Type B pancreatic cell (in vitro differentiated cells): ENCODE measurements around the gene SHC3. TPM values are rescaled to one million over a fixed set of nuclear protein-coding genes. Genes with fewer than 3 reads are reported as not detected.

Experiments used
- DNase-seq: peaks from one replicate; pipeline ENCODE4 v3.0.0; 2021; ENCODE audit warnings: mixed read lengths; ENCODE audit not compliant: unreplicated experiment; ENCODE audit errors: extremely low spot score
- H3K27ac Mint-ChIP-seq: 2 replicates; pipeline ENCODE4 v1.8.0; 2021; ENCODE audit warnings: mild to moderate bottlenecking, mixed read lengths
- H3K27me3 Mint-ChIP-seq: 2 replicates; pipeline ENCODE4 v1.8.0; 2021; ENCODE audit warnings: mixed read lengths
- H3K36me3 Mint-ChIP-seq: 2 replicates; pipeline ENCODE4 v1.8.0; 2021; ENCODE audit warnings: mixed read lengths
- H3K4me1 Mint-ChIP-seq: one replicate; pipeline ENCODE4 v1.8.0; 2021; ENCODE audit warnings: mixed read lengths; ENCODE audit not compliant: unreplicated experiment
- H3K4me3 Mint-ChIP-seq: 2 replicates; pipeline ENCODE4 v1.8.0; 2021; ENCODE audit warnings: mild to moderate bottlenecking, mixed read lengths
- H3K9me3 Mint-ChIP-seq: 2 replicates; pipeline ENCODE4 v1.8.0; 2021; ENCODE audit warnings: mixed read lengths
- CTCF ChIP-seq: fragments of 200-600 bp; sonication (generic); conservative IDR thresholded peaks from 2 replicates; pipeline ENCODE4 v1.5.0; 2021; ENCODE audit warnings: antibody characterized with exemption, mild to moderate bottlenecking
- total RNA-seq: library from RNA; stranded (reverse); gene quantifications from 2 replicates; pipeline ENCODE4 v1.2.1, GENCODE V29; 2021; ENCODE audit warnings: low replicate concordance

The SHC3 gene
- total RNA-seq, 1 donor from 2014 or later, result 5.3 TPM

GRCh38 chr9:89023740-89024139, 154.9 kb downstream of the SHC3 start:
- DNase-seq, result no peak
- Mint-ChIP-seq H3K9me3 (peaks cover 4% of the 10 kb centered on the region), H3K27ac (peak overlapping the region; percentile 41), H3K27me3 (no peaks in the 10 kb centered on the region), H3K4me3 (no peak overlapping the region), H3K4me1 (peaks cover 28% of the 10 kb centered on the region), H3K36me3 (no peaks in the 10 kb centered on the region)
- TF ChIP-seq CTCF, result no peak

GRCh38 chr9:89022902-89023301, 155.7 kb downstream of the SHC3 start:
- peaks cover 28% of the 10 kb centered on the region for H3K4me1 Mint-ChIP-seq
- TF ChIP-seq CTCF, result no peak
- no peak for DNase-seq
- no peak overlapping the region for H3K4me3 Mint-ChIP-seq
- H3K27me3 Mint-ChIP-seq, result no peaks in the 10 kb centered on the region
- H3K27ac Mint-ChIP-seq, result peak overlapping the region; percentile 91
- H3K36me3 Mint-ChIP-seq, result no peaks in the 10 kb centered on the region
- H3K9me3 Mint-ChIP-seq, result peaks cover 4% of the 10 kb centered on the region

GRCh38 chr9:89022001-89022759, 156.4 kb downstream of the SHC3 start:
- Mint-ChIP-seq H3K4me3 (peak overlapping the region; percentile 55), H3K4me1 (peaks cover 28% of the 10 kb centered on the region), H3K27me3 (no peaks in the 10 kb centered on the region), H3K9me3 (peaks cover 4% of the 10 kb centered on the region), H3K27ac (peak overlapping the region; percentile 91), H3K36me3 (no peaks in the 10 kb centered on the region)
- no peak for DNase-seq
- no peak for TF ChIP-seq CTCF

- no peak for DNase-seq
- H3K27ac Mint-ChIP-seq, result peak overlapping the region; percentile 91
- no peak for TF ChIP-seq CTCF
- peaks cover 28% of the 10 kb centered on the region for H3K4me1 Mint-ChIP-seq
- H3K4me3 Mint-ChIP-seq, result peak overlapping the region; percentile 55
- H3K27me3 Mint-ChIP-seq, result no peaks in the 10 kb centered on the region
- peaks cover 4% of the 10 kb centered on the region for H3K9me3 Mint-ChIP-seq
- no peaks in the 10 kb centered on the region for H3K36me3 Mint-ChIP-seq
Observed at GRCh38 chr9:89021154-89021803, 157.3 kb downstream of the SHC3 start.

- no peaks in the 10 kb centered on the region for H3K27me3 Mint-ChIP-seq
- H3K4me1 Mint-ChIP-seq, result peaks cover 28% of the 10 kb centered on the region
- no peak for TF ChIP-seq CTCF
- peak overlapping the region; percentile 91 for H3K27ac Mint-ChIP-seq
- H3K4me3 Mint-ChIP-seq, result no peak overlapping the region
- H3K9me3 Mint-ChIP-seq, result peaks cover 4% of the 10 kb centered on the region
- H3K36me3 Mint-ChIP-seq, result no peaks in the 10 kb centered on the region
- DNase-seq, result no peak
Observed at GRCh38 chr9:89020754-89021153, 157.9 kb downstream of the SHC3 start.
